T-cell (primary cell): Measurements from ENCODE around the gene MYO7A. TPM values are rescaled to one million over a fixed set of nuclear protein-coding genes. Genes with fewer than 3 reads are reported as not detected.

Source experiments
- ATAC-seq, 4 experiments: fragments of 200-7000 bp in 3 of 4; fragments of 150-1000 bp in 1 of 4; cut with Tn5 transposase; replicated peaks in 1 of 4; 1 replicate in 3 of 4; 2 replicates in 1 of 4; pipeline ENCODE4 v1.10.0; 2021; ENCODE audit warnings: moderate library complexity in 3 of 4, mild to moderate bottlenecking in 2 of 4, moderate number of reproducible peaks in 1 of 4
- CTCF ChIA-PET, 2 donors: fragments of 300-600 bp; sonication (Branson Sonifier 250); formaldehyde crosslinking; loops; one replicate each; lab custom pipeline; 2022; ENCODE audit warnings: antibody characterized with exemption in 2 of 2; lab: Charles Lee
- POLR2A ChIA-PET, 2 donors: fragments of 300-600 bp; sonication (Branson Sonifier 250); formaldehyde crosslinking; loops; one replicate each; lab custom pipeline; 2022; ENCODE audit warnings: antibody characterized with exemption in 2 of 2; lab: Charles Lee
- DNase-seq, 35 experiments: peaks; one replicate each; pipeline versions ENCODE4 v3.0.0 to v3.0.0-alpha.2; 2013 to 2023
- H3K27ac ChIP-seq: one replicate; pipeline ENCODE4 v1.5.1; 2013; ENCODE audit warnings: low read length
- H3K27me3 ChIP-seq, 2 experiments: replicated peaks in 1 of 2; 1 replicate in 1 of 2; 2 replicates in 1 of 2; pipeline versions ENCODE4 v1.6.1 to v1.7.0; 2013; ENCODE audit warnings: low read length in 1 of 2, mixed read lengths in 1 of 2; ENCODE audit not compliant: control insufficient read depth in 2 of 2, insufficient read depth in 2 of 2; ENCODE audit errors: extremely low read depth in 1 of 2
- H3K36me3 ChIP-seq, 2 donors: 1 replicate in 1 of 2; 2 replicates in 1 of 2; pipeline versions ENCODE4 v1.6.1 to v1.7.0; 2013; ENCODE audit warnings: low read length in 1 of 2; ENCODE audit not compliant: control insufficient read depth in 2 of 2, insufficient read depth in 1 of 2; ENCODE audit errors: extremely low read depth in 1 of 2
- H3K4me1 ChIP-seq, 2 experiments: 1 replicate in 1 of 2; 2 replicates in 1 of 2; pipeline versions ENCODE4 v1.6.1 to v1.7.0; 2013; ENCODE audit warnings: low read length in 2 of 2, mixed read lengths in 1 of 2; ENCODE audit not compliant: insufficient read depth in 2 of 2, control insufficient read depth in 1 of 2; ENCODE audit errors: extremely low read depth in 1 of 2
- H3K4me3 ChIP-seq, 2 donors: 1 replicate in 1 of 2; 2 replicates in 1 of 2; pipeline versions ENCODE4 v1.5.1 to v1.7.0; 2013; ENCODE audit warnings: mild to moderate bottlenecking in 2 of 2, low read length in 1 of 2, moderate library complexity in 1 of 2; ENCODE audit not compliant: control insufficient read depth in 1 of 2; ENCODE audit errors: extremely low read depth in 1 of 2
- H3K9me3 ChIP-seq: 2 replicates; pipeline ENCODE4 v1.7.0; 2013
- H3K27ac Mint-ChIP-seq, 2 donors: one replicate each; pipeline ENCODE4 v1.8.0; 2020 to 2021; ENCODE audit warnings: mild to moderate bottlenecking in 2 of 2, mixed read lengths in 2 of 2
- H3K27me3 Mint-ChIP-seq, 2 donors: one replicate each; pipeline ENCODE4 v1.8.0; 2021 to 2022; ENCODE audit warnings: mixed read lengths in 2 of 2
- H3K36me3 Mint-ChIP-seq: one replicate; pipeline ENCODE4 v1.8.0; 2021; ENCODE audit warnings: mixed read lengths
- H3K4me1 Mint-ChIP-seq, 3 donors: one replicate each; pipeline ENCODE4 v1.8.0; 2020 to 2022; ENCODE audit warnings: mixed read lengths in 3 of 3, mild to moderate bottlenecking in 1 of 3
- H3K4me3 Mint-ChIP-seq, 3 donors: one replicate each; pipeline ENCODE4 v1.8.0; 2020 to 2022; ENCODE audit warnings: mild to moderate bottlenecking in 3 of 3, mixed read lengths in 3 of 3, moderate library complexity in 3 of 3
- H3K9me3 Mint-ChIP-seq, 3 donors: one replicate each; pipeline ENCODE4 v1.8.0; 2020 to 2022; ENCODE audit warnings: mixed read lengths in 3 of 3
- WGBS: methylation state at CpG from one replicate; pipeline ENCODE4 v1.1.5; 2013; ENCODE audit warnings: missing lambda C conversion rate; ENCODE audit not compliant: insufficient coverage; 5-methylcytosine and 5-hydroxymethylcytosine counted together
- total RNA-seq, 35 experiments: library from RNA in 6 of 35; stranded (reverse) in 6 of 35; fragments of 120-200 nt in 1 of 35; gene quantifications; one replicate each; pipeline versions ENCODE4 v1.2.1 to v1.2.4 and lab custom pipeline; 2013 to 2026

Gene MYO7A
- total RNA-seq, 5 donors from 2014 or later (not counting 1 experiment from before 2014, with no cell fraction given): 0.15 to 1.7 (median 0.44) TPM

DNA sequence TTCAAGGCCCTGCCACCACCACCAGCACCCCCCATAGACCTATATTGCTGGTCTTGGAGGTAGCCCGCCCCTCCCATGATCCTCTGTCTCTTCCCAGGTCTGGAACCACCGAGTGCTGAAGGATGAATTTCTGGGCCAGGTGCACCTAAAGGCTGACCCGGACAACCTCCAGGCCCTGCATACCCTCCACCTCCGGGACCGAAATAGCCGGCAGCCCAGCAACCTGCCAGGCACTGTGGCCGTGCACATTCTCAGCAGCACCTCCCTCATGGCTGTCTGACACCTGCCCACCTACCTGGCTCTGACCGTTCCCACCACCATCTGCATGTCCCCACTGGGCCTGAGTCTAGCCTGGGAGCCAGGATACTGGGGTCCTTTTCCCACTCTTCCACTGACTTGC lies 4.5 kb upstream of the MYO7A start:
- POLR2A ChIA-PET: no interaction called here
- CTCF ChIA-PET: no interaction called here
- Histone ChIP-seq H3K36me3 (peaks cover 0 to 8% of the 10 kb centered on the region in 2 donors), H3K4me1 (peaks cover 2 to 16% of the 10 kb centered on the region in 2 experiments), H3K27ac (no peak overlapping the region), H3K27me3 (peaks cover 0 to 29% of the 10 kb centered on the region in 2 experiments), H3K9me3 (no peaks in the 10 kb centered on the region), H3K4me3 (no peak overlapping the region)
- no peaks in the 10 kb centered on the region for H3K9me3 Mint-ChIP-seq
- H3K27me3 Mint-ChIP-seq: peaks cover 0 to 3% of the 10 kb centered on the region in 2 donors
- H3K4me3 Mint-ChIP-seq: no peak overlapping the region
- H3K36me3 Mint-ChIP-seq: no peaks in the 10 kb centered on the region
- H3K27ac Mint-ChIP-seq: no peak overlapping the region
- no peak for ATAC-seq
- DNase-seq: no peak
- H3K4me1 Mint-ChIP-seq: peaks cover 9 to 12% (median 11%) of the 10 kb centered on the region in 3 donors
- WGBS: 89% methylated on average over 8 of the region's 8 CpGs

GRCh38 chr11:77124041-77124440 lies 4.0 kb upstream of the MYO7A start:
- peaks cover 9 to 13% (median 12%) of the 10 kb centered on the region in 3 donors for H3K4me1 Mint-ChIP-seq
- peaks cover 2 to 16% of the 10 kb centered on the region in 2 experiments for H3K4me1 ChIP-seq
- DNase-seq: no peak
- H3K4me3 ChIP-seq: no peak overlapping the region
- ChIA-PET POLR2A (no interaction called here), CTCF (no interaction called here)
- H3K27ac ChIP-seq: no peak overlapping the region
- H3K27me3 Mint-ChIP-seq: peaks cover 0 to 3% of the 10 kb centered on the region in 2 donors
- H3K36me3 Mint-ChIP-seq: no peaks in the 10 kb centered on the region
- WGBS: 94% methylated on average over 7 of the region's 8 CpGs
- no peak for ATAC-seq
- no peaks in the 10 kb centered on the region for H3K9me3 Mint-ChIP-seq
- no peaks in the 10 kb centered on the region for H3K9me3 ChIP-seq
- H3K27me3 ChIP-seq: peaks cover 0 to 30% of the 10 kb centered on the region in 2 experiments
- no peak overlapping the region for H3K4me3 Mint-ChIP-seq
- H3K36me3 ChIP-seq: peaks cover 0 to 8% of the 10 kb centered on the region in 2 donors
- no peak overlapping the region for H3K27ac Mint-ChIP-seq

DNA sequence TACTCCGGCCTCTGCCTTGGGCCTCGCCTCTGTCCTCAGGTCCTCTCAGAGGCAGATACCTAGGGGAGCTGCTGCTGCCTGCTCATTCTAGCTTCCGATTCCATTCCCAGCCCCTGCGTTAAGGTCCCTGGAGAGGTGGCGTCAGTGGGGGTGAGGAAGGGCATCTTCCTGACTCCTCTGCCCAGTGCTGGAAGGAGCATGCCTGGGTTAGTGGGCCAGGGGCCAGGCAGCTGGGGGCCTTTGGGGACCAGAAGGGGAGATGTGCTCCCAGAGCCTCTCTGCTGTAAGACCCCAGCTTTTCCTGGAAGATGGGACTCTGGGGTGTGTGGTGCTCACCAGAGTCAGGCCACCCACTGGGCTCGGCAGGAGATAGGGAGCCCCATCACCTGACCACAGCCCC lies 3.6 kb upstream of the MYO7A start:
- Histone ChIP-seq H3K27me3 (peaks cover 0 to 30% of the 10 kb centered on the region in 2 experiments), H3K36me3 (peaks cover 0 to 8% of the 10 kb centered on the region in 2 donors), H3K4me1 (peaks cover 2 to 16% of the 10 kb centered on the region in 2 experiments), H3K9me3 (no peaks in the 10 kb centered on the region), H3K4me3 (no peak overlapping the region), H3K27ac (no peak overlapping the region)
- CTCF ChIA-PET: no interaction called here
- H3K27me3 Mint-ChIP-seq: peaks cover 0 to 3% of the 10 kb centered on the region in 2 donors
- peaks cover 9 to 13% (median 12%) of the 10 kb centered on the region in 3 donors for H3K4me1 Mint-ChIP-seq
- H3K4me3 Mint-ChIP-seq: no peak overlapping the region
- no peaks in the 10 kb centered on the region for H3K36me3 Mint-ChIP-seq
- DNase-seq (no peak), ATAC-seq (no peak)
- 96% methylated on average over 4 of the region's 6 CpGs for WGBS
- H3K27ac Mint-ChIP-seq: no peak overlapping the region
- POLR2A ChIA-PET: no interaction called here
- H3K9me3 Mint-ChIP-seq: no peaks in the 10 kb centered on the region

DNA sequence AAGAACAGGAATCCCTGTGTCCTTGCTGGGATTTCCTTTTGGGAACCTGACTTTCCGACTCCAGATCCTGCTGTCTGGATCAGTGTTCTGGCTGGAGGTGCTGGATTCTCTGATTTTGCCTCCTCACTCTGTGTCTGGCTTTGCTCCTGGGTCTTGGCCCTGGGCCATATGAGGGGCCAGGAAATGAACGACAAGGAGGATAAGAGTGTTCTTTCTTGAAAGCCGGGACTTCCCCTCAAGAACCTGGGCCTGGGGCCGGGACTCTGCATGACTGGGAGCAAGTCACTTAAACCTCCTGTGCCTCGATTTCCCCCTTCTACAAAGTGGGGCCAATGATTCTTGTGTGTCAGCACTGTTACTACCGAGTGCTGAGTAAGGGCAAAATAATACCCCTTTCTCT lies 2.9 kb upstream of the MYO7A start:
- ATAC-seq: no peak
- WGBS: 52% methylated on average over 5 of the region's 6 CpGs

GRCh38 chr11:77125695-77126094 lies 2.4 kb upstream of the MYO7A start:
- H3K36me3 ChIP-seq: peaks cover 0 to 4% of the 10 kb centered on the region in 2 donors
- ATAC-seq: no peak

More for the DNA sequence above, 2.9 kb upstream of the MYO7A start:
- ChIA-PET POLR2A (no interaction called here), CTCF (no interaction called here)
- Mint-ChIP-seq H3K4me1 (peaks cover 9 to 13% (median 12%) of the 10 kb centered on the region in 3 donors), H3K4me3 (no peak overlapping the region), H3K27ac (no peak overlapping the region), H3K9me3 (no peaks in the 10 kb centered on the region), H3K36me3 (no peaks in the 10 kb centered on the region), H3K27me3 (peaks cover 0 to 3% of the 10 kb centered on the region in 2 donors)
- no peak for DNase-seq
- peaks cover 0 to 30% of the 10 kb centered on the region in 2 experiments for H3K27me3 ChIP-seq
- no peak overlapping the region for H3K27ac ChIP-seq
- peaks cover 0 to 8% of the 10 kb centered on the region in 2 donors for H3K36me3 ChIP-seq
- H3K4me1 ChIP-seq: peaks cover 2 to 16% of the 10 kb centered on the region in 2 experiments
- H3K4me3 ChIP-seq: no peak overlapping the region
- no peaks in the 10 kb centered on the region for H3K9me3 ChIP-seq

GRCh38 chr11:77126156-77126775 lies 1.8 kb upstream of the MYO7A start:
- Mint-ChIP-seq H3K9me3 (no peaks in the 10 kb centered on the region), H3K27ac (no peak overlapping the region), H3K36me3 (no peaks in the 10 kb centered on the region), H3K4me3 (peak overlapping the region in 2 of 3 donors; percentile 6 to 69), H3K27me3 (peaks cover 0 to 3% of the 10 kb centered on the region in 2 donors), H3K4me1 (peaks cover 9 to 13% (median 12%) of the 10 kb centered on the region in 3 donors)
- Histone ChIP-seq H3K36me3 (no peaks in the 10 kb centered on the region), H3K4me1 (peaks cover 2 to 16% of the 10 kb centered on the region in 2 experiments), H3K27me3 (peaks cover 0 to 30% of the 10 kb centered on the region in 2 experiments), H3K4me3 (no peak overlapping the region), H3K27ac (no peak overlapping the region), H3K9me3 (no peaks in the 10 kb centered on the region)
- no peak for DNase-seq
- 95% methylated on average over 13 of the region's 17 CpGs for WGBS
- ChIA-PET CTCF (interaction anchor here (0.6 to 1.6 kb wide), 9 partner anchors 13 to 699 kb away, joined by 3 to 8 read pairs (median 4); no protein-coding TSS in a partner anchor), POLR2A (no interaction called here)
- no peak for ATAC-seq

More at GRCh38 chr11:77125695-77126094, 2.4 kb upstream of the MYO7A start:
- no peak for DNase-seq
- H3K9me3 ChIP-seq: no peaks in the 10 kb centered on the region
- H3K4me3 ChIP-seq: no peak overlapping the region
- ChIA-PET CTCF (interaction anchor here in 1 of 2 donors (0.6 kb wide), 1 partner anchor 699 kb away, joined by 5 read pairs; no protein-coding TSS in a partner anchor), POLR2A (no interaction called here)
- peaks cover 2 to 16% of the 10 kb centered on the region in 2 experiments for H3K4me1 ChIP-seq
- no peak overlapping the region for H3K4me3 Mint-ChIP-seq
- H3K27me3 Mint-ChIP-seq: peaks cover 0 to 3% of the 10 kb centered on the region in 2 donors
- no peak overlapping the region for H3K27ac ChIP-seq
- H3K27ac Mint-ChIP-seq: no peak overlapping the region
- peaks cover 9 to 13% (median 12%) of the 10 kb centered on the region in 3 donors for H3K4me1 Mint-ChIP-seq
- H3K36me3 Mint-ChIP-seq: no peaks in the 10 kb centered on the region
- H3K27me3 ChIP-seq: peaks cover 0 to 30% of the 10 kb centered on the region in 2 experiments
- no peaks in the 10 kb centered on the region for H3K9me3 Mint-ChIP-seq
- 63% methylated on average over 2 of the region's 4 CpGs for whole genome bisulfite sequencing
